GM12875 (cell line): ENCODE results near the gene ASCL3.
"Not testable (repeated sequence)": the region's sequence is repeated elsewhere in the genome, so short reads cannot be mapped to it uniquely, and the experiment has no call there.

Experiments
- H3K4me3 ChIP-seq: one replicate; pipeline ENCODE4 v1.5.1; 2011; ENCODE audit warnings: low read depth, low read length, control low read depth
- TF ChIP-seq, protein P1 (sequence below): IDR thresholded peaks from 2 replicates; pipeline ENCODE4 v1.5.1; 2011; ENCODE audit warnings: low read depth, mild to moderate bottlenecking, control low read depth, inconsistent platforms, low read length, moderate library complexity, borderline replicate concordance; ENCODE audit not compliant: insufficient read depth

The ASCL3 gene

DNA sequence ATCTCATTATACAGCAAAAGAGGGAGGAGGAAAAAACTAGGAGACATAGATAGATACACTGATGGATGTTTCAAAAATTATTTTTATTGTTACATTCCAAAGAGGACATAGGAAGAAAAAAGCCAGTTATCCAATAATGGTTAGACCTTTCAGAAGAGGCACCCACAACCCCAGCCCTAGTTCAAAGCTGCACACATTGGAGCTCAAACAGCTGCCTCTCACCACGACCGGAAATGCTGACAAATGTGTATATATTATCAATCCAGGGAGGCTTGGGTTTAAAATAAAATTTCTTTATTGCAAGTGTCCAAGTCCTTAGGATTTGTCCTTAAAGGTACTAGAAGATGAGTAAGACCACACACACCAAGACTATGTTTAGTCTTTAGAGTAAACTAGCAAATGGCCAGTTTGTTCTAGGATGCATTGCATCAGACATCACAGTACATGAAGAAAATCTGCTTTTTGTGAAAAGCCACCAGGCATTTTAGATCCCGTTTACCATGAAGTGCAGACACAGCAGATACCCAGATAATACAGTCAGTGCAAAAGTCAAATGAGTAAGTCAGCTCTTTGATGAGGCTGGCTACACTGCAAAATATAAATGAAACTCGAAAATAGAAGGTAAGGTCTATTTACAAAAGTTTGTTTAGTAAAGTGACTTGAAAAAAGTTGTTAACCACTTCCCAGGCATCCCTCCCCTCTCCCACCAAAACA lies 4.6 kb upstream of the ASCL3 start:
- TF ChIP-seq, protein P1, sequence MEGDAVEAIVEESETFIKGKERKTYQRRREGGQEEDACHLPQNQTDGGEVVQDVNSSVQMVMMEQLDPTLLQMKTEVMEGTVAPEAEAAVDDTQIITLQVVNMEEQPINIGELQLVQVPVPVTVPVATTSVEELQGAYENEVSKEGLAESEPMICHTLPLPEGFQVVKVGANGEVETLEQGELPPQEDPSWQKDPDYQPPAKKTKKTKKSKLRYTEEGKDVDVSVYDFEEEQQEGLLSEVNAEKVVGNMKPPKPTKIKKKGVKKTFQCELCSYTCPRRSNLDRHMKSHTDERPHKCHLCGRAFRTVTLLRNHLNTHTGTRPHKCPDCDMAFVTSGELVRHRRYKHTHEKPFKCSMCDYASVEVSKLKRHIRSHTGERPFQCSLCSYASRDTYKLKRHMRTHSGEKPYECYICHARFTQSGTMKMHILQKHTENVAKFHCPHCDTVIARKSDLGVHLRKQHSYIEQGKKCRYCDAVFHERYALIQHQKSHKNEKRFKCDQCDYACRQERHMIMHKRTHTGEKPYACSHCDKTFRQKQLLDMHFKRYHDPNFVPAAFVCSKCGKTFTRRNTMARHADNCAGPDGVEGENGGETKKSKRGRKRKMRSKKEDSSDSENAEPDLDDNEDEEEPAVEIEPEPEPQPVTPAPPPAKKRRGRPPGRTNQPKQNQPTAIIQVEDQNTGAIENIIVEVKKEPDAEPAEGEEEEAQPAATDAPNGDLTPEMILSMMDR = no peak
- H3K4me3 ChIP-seq = no peak overlapping the region

DNA sequence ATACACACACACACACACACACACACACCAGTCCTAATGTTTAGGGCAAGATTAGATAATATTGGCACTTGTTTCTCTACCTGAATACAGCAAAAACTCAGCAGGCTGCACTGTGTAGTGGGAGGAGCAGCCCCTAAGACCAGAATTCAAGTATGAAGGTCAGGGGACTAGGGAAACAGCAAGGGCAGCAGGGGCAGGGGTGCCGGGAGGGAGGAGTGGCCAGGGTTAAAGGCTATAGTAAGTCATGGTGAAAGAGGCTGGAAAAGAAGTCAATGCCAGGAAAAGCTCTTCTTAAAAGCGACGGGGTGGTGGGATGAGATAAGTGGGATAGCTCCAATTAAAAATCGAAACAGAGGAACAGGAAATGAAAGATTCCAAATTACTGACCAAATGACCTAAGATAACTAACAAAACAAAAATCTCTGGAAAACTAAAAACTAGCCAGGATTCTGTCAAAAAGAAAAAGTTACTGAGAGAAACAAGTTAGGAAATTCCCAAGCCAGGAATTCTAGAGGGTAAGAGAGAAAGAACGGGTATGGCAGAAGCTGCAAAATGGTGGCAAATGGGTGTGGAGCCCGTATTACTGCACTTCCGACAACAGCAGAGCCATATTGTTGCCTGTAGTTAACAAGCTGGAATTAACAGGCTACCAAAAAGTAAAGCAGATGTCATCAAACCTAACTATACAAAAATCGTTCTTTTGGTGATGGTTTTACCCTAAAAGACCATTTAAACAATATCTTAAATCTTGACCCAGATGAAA lies 1.3 kb downstream of the ASCL3 start:
- TF ChIP-seq, protein P1 = no peak
- H3K4me3 ChIP-seq = no peak overlapping the region

DNA sequence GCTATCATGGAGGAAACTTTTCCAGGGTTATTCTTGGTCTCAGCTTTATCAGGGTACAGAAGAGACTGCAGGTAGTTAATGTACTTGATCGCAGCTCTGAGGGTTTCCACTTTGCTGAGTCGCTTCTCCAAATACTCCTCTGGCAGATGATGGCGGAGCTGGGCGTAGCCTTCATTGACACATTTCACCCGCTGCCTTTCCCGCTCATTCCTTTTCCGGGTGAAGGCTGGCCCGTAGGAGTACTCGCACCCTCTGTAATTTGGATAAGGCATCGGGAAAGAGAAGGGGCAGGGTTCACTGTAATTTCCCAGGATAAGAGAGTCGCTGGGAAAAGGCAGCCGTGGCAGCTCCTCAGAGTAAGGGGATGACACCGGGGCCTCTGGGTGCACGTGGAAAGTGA lies 5.2 kb downstream of the ASCL3 start:
- TF ChIP-seq, protein P1 = no peak
- H3K4me3 ChIP-seq = no peak overlapping the region

DNA sequence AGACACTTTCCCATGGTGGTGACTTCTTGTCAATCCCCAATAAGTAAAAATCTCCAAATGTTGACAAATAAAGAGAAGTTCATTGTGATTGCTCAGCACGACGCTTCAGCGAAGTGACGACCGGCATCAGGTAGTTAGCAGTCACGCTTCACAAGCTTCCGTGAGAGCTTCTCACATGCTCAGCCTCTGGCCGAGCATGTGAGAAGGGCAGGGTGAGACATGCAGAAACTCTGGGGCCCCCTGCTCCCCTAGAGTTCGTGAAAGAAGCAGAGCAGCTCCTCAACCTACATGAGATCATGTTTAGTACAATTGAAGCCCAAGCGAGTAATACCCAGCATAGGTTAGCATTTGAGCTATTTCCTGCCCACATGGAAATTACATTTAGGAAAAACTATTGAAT lies 5.7 kb downstream of the ASCL3 start:
- no peak overlapping the region for H3K4me3 ChIP-seq
- TF ChIP-seq, protein P1 = no peak

DNA sequence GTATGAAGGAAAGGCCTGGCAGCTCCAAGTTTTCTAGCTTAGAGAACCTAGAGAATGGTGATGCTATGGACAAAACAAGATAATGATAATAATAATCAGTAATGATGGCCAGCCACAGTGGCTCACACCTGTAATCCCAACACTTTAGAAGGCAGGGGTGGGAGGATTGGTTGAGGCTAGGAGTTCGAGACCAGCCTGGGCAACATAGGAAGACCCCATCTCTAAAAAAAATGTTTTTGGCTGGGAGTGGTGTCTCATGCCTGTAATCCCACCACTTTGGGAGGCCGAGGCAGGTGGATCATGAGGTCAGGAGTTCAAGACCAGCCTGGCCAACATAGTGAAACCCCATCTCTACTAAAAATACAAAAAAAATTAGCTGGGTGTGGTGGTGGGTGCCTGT lies 7.0 kb downstream of the ASCL3 start:
- H3K4me3 ChIP-seq = not testable (repeated sequence)

DNA sequence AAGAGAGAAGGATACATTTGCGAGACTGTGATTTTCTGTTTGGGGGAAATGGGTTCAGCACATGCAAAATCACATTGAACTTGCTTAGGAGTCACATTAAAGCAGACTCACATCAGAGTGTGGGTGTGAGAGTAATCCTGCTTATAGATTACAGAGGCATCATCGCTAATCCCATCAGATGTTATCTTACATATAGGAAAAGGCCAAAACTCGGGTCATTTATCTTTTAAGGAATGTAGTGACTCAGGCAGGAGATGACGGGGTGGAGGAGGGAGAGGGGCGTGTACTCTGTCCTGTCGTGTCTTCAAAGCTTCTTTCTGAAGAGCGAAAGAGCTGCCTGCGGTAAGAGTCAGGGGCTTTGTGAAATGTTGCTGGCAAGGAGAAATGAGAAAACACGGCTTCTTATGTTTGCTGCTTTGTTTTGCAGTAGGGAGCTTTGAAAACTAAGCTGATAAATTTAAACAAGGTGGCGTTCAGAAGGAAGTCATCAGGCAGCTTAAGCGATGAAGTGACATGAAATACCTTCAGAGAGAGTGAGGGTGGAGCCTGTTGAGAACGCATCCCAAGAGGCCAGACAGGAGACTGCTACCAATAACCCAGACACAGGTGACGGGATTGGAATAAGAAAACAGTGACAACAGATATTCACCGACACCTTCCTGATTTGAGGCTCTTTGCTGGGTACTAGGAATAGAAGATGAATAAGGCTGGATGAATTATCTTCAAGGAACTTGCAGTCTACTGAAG lies 7.9 kb downstream of the ASCL3 start:
- no peak overlapping the region for H3K4me3 ChIP-seq
- TF ChIP-seq, protein P1 = no peak

DNA sequence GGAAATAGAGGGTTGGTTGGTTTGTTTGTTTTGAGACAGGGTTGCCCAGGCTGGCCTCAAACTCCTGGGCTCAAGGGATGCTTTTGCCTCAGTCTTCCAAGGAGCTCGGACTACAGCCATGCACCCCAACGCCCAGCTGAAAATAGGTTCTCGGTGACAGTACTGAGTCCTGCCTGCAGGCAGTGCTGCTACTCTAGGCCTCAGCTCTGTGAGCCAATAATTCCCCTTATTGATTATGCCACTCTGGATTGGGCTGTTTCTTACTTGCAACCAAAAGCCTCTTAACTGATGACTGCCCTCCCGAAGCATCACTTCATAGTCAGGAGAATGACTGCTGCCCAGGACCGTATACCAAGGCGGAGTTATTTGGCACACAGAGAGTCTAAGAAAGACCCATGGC lies 8.9 kb downstream of the ASCL3 start:
- TF ChIP-seq, protein P1 = no peak
- H3K4me3 ChIP-seq = no peak overlapping the region
